Ishikawa (cell line): ENCODE data around the gene MACC1.

Source experiments
- CEBPB ChIP-seq: IDR thresholded peaks from 2 replicates; pipeline ENCODE4 v1.6.1; 2012
- CREB1 ChIP-seq: IDR thresholded peaks from 2 replicates; pipeline ENCODE4 v1.6.1; 2012; ENCODE audit warnings: low read depth
- EGR1 ChIP-seq: IDR thresholded peaks from 2 replicates; pipeline ENCODE4 v1.6.1; 2012
- EP300 ChIP-seq: IDR thresholded peaks from 2 replicates; pipeline ENCODE4 v1.6.1; 2012; ENCODE audit warnings: borderline replicate concordance
- FOXM1 ChIP-seq: IDR thresholded peaks from 2 replicates; pipeline ENCODE4 v1.6.1; 2012; ENCODE audit warnings: low read depth, borderline replicate concordance
- NFIC ChIP-seq: IDR thresholded peaks from 2 replicates; pipeline ENCODE4 v1.6.1; 2012
- RAD21 ChIP-seq: IDR thresholded peaks from 2 replicates; pipeline ENCODE4 v1.6.1; 2012; ENCODE audit warnings: low read depth
- TAF1 ChIP-seq: IDR thresholded peaks from 2 replicates; pipeline ENCODE4 v1.6.1; 2012; ENCODE audit warnings: low read depth, mild to moderate bottlenecking
- USF1 ChIP-seq: IDR thresholded peaks from 2 replicates; pipeline ENCODE4 v1.6.1; 2012
- TF ChIP-seq, protein P1 (sequence below): IDR thresholded peaks from 2 replicates; pipeline ENCODE4 v1.6.1; 2012; ENCODE audit warnings: low read depth, mild to moderate bottlenecking
- TF ChIP-seq, protein P2 (sequence below): IDR thresholded peaks from 2 replicates; pipeline ENCODE4 v1.6.1; 2012

- no peak for TF ChIP-seq EP300
- TF ChIP-seq, protein P1, sequence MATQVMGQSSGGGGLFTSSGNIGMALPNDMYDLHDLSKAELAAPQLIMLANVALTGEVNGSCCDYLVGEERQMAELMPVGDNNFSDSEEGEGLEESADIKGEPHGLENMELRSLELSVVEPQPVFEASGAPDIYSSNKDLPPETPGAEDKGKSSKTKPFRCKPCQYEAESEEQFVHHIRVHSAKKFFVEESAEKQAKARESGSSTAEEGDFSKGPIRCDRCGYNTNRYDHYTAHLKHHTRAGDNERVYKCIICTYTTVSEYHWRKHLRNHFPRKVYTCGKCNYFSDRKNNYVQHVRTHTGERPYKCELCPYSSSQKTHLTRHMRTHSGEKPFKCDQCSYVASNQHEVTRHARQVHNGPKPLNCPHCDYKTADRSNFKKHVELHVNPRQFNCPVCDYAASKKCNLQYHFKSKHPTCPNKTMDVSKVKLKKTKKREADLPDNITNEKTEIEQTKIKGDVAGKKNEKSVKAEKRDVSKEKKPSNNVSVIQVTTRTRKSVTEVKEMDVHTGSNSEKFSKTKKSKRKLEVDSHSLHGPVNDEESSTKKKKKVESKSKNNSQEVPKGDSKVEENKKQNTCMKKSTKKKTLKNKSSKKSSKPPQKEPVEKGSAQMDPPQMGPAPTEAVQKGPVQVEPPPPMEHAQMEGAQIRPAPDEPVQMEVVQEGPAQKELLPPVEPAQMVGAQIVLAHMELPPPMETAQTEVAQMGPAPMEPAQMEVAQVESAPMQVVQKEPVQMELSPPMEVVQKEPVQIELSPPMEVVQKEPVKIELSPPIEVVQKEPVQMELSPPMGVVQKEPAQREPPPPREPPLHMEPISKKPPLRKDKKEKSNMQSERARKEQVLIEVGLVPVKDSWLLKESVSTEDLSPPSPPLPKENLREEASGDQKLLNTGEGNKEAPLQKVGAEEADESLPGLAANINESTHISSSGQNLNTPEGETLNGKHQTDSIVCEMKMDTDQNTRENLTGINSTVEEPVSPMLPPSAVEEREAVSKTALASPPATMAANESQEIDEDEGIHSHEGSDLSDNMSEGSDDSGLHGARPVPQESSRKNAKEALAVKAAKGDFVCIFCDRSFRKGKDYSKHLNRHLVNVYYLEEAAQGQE, result no peak
- TF ChIP-seq, protein P2, sequence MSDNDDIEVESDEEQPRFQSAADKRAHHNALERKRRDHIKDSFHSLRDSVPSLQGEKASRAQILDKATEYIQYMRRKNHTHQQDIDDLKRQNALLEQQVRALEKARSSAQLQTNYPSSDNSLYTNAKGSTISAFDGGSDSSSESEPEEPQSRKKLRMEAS, result no peak
- no peak for TF ChIP-seq TAF1
- no peak for TF ChIP-seq CEBPB
- no peak for TF ChIP-seq USF1
- no peak for TF ChIP-seq FOXM1
- TF ChIP-seq RAD21, result no peak
- TF ChIP-seq CREB1, result no peak
- no peak for TF ChIP-seq NFIC
- TF ChIP-seq EGR1, result no peak
Measured at GRCh38 chr7:20164425-20165145, 52.6 kb downstream of the MACC1 start.
